Right lobe of liver (tissue), 6 donors: ENCODE data around the gene MRPL17. TPM values are rescaled to one million over a fixed set of nuclear protein-coding genes. Genes with fewer than 3 reads are reported as not detected.

ENCODE experiments used
- ATAC-seq, 4 donors: fragments of 200-7000 bp; cut with Tn5 transposase; one replicate each; pipeline ENCODE4 v1.9.1; 2020; ENCODE audit warnings: mild to moderate bottlenecking in 4 of 4, moderate library complexity in 4 of 4
- DNase-seq, 3 donors: peaks; one replicate each; pipeline ENCODE4 v3.0.0-alpha.2; 2020
- H3K27ac ChIP-seq, 3 donors: fragments of 200-600 bp; one replicate each; pipeline ENCODE4 v1.8.0; 2022
- H3K27me3 ChIP-seq, 2 donors: fragments of 200-600 bp; one replicate each; pipeline ENCODE4 v1.8.0; 2022
- H3K36me3 ChIP-seq, 4 donors: fragments of 200-600 bp; sonication (generic) in 1 of 4; one replicate each; pipeline versions ENCODE4 v1.5.1 to v1.8.0; 2017 to 2022; ENCODE audit warnings: control low read depth in 1 of 4
- H3K4me1 ChIP-seq, 4 donors: fragments of 200-600 bp; sonication (generic) in 1 of 4; one replicate each; pipeline versions ENCODE4 v1.5.1 to v1.8.0; 2017 to 2022; ENCODE audit warnings: control low read depth in 1 of 4
- H3K4me3 ChIP-seq, 3 donors: fragments of 200-600 bp; one replicate each; pipeline ENCODE4 v1.8.0; 2022
- H3K9me3 ChIP-seq, 4 donors: fragments of 200-600 bp; sonication (generic) in 1 of 4; one replicate each; pipeline versions ENCODE4 v1.5.1 to v1.8.0; 2017 to 2022; ENCODE audit warnings: control low read depth in 1 of 4
- CTCF ChIP-seq, 4 donors: fragments of 200-600 bp in 3 of 4; fragments of 450-650 bp in 1 of 4; IDR thresholded peaks; one replicate each; pipeline versions ENCODE4 v1.5.1 to v1.8.0; 2016 to 2022; ENCODE audit warnings: antibody characterized with exemption in 4 of 4, mild to moderate bottlenecking in 2 of 4
- POLR2A ChIP-seq: fragments of 450-650 bp; IDR thresholded peaks from one replicate; pipeline ENCODE4 v1.6.1; 2017; ENCODE audit warnings: antibody characterized with exemption, mild to moderate bottlenecking
- WGBS: methylation state at CpG from one replicate; pipeline ENCODE4 v1.1.6; 2018; ENCODE audit warnings: low coverage, low lambda C conversion rate; ENCODE audit not compliant: insufficient coverage; ENCODE audit errors: missing lambda C conversion rate; 5-methylcytosine and 5-hydroxymethylcytosine counted together
- intact Hi-C, 2 donors: fragments of 100-400 bp; cut with DNase I; formaldehyde crosslinking; loops; one replicate each; pipeline versions ENCODE4 v1.11.2 to v1.14.1; 2022
- total RNA-seq, 6 experiments: library from RNA; depleted of rRNA in 2 of 6; stranded (reverse); fragments of >200 nt in 2 of 6; fragmentation: NEBNext Ultra II Directional in 3 of 6; extraction: Animal tissue kit (Norgen Biotek cat#: 25700) in 3 of 6; gene quantifications; one replicate each; pipeline versions ENCODE4 v1.1.0 to v1.2.4, GENCODE V29; 2016 to 2023
- donor health status: DM: no; HTN: yes; CAD: no.
- donor health status: DM: no; HTN: no; CAD: no.
- donor health status: DM: no; HTN: no; CAD: no.
- donor health status: DM: no; HTN: yes; CAD: no.
- donor health status: DM: no; HTN: yes; CAD: no.

Gene MRPL17
- total RNA-seq, 6 experiments from 2014 or later, result 10.7 to 21.6 (median 17.3) TPM

- TF ChIP-seq CTCF (IDR thresholded peaks at IDR 0.05), result no peak
- no peak for TF ChIP-seq POLR2A
- H3K27ac ChIP-seq, result no peak overlapping the region
- DNase-seq (no peak), ATAC-seq (no peak)
- H3K36me3 ChIP-seq, result no peaks in the 10 kb centered on the region
- WGBS, result 53% methylated on average over 4 of the region's 28 CpGs
- H3K4me1 ChIP-seq, result peaks cover 0 to 17% (median 6%) of the 10 kb centered on the region in 4 donors
- no peaks in the 10 kb centered on the region for H3K27me3 ChIP-seq
- H3K9me3 ChIP-seq, result no peaks in the 10 kb centered on the region
- intact Hi-C loops, result no loop called here
- H3K4me3 ChIP-seq, result peak overlapping the region in 1 of 3 donors; percentile 38
Observed at GRCh38 chr11:6630632-6631291, 52.4 kb downstream of the MRPL17 start.

Other genes starting within 250 kb of the MRPL17 start
- 1,000 to 10,000 TPM; 3,555 to 5,250 (median 4,456) TPM for gene HPX, start 242.4 kb downstream of the MRPL17 start, total RNA-seq
- gene TRIM3, start 209.4 kb downstream of the MRPL17 start, total RNA-seq, result 1 to 10 TPM; 5.0 to 8.9 (median 6.7) TPM
- gene ARFIP2, start 202.0 kb downstream of the MRPL17 start, total RNA-seq, result 10 to 100 TPM; 14.6 to 33.3 (median 23.1) TPM
- gene TIMM10B, start 201.8 kb downstream of the MRPL17 start, total RNA-seq, result 10 to 100 TPM; 10.3 to 33.9 (median 14.1) TPM
- 10 to 100 TPM in 1 of 6 experiments, 1 to 10 TPM in 5; 1.9 to 10.3 (median 6.1) TPM for gene DNHD1, start 186.1 kb downstream of the MRPL17 start, total RNA-seq
- gene RRP8, start 79.7 kb downstream of the MRPL17 start, total RNA-seq, result 10 to 100 TPM; 11.3 to 17.1 (median 14.2) TPM
- 10 to 100 TPM; 33.4 to 79.9 (median 55.0) TPM for gene ILK, start 79.6 kb downstream of the MRPL17 start, total RNA-seq
- 10 to 100 TPM; 47.3 to 81.9 (median 60.4) TPM for gene TAF10, start 71.1 kb downstream of the MRPL17 start, total RNA-seq
- 100 to 1,000 TPM in 2 of 6 experiments, 10 to 100 TPM in 4; 62.5 to 159 (median 81.0) TPM for gene TPP1, start 63.9 kb downstream of the MRPL17 start, total RNA-seq
- gene DCHS1, start 27.5 kb downstream of the MRPL17 start, total RNA-seq, result 1 to 10 TPM; 1.8 to 9.2 (median 4.1) TPM
- under 1 TPM in 1 of 6 experiments, not detected in 5; 0.07 TPM for gene OR2AG2, start 88.6 kb upstream of the MRPL17 start, total RNA-seq
- gene OR2AG1, start 99.7 kb upstream of the MRPL17 start, total RNA-seq, result not detected
- gene OR6A2, start 116.3 kb upstream of the MRPL17 start, total RNA-seq, result under 1 TPM in 2 of 6 experiments, not detected in 4; 0.04 to 0.49 TPM
- not detected for gene OR10A5, start 162.3 kb upstream of the MRPL17 start, total RNA-seq
- not detected for gene OR10A2, start 179.7 kb upstream of the MRPL17 start, total RNA-seq
- not detected for gene OR10A4, start 193.3 kb upstream of the MRPL17 start, total RNA-seq
- not detected for gene OR2D2, start 209.2 kb upstream of the MRPL17 start, total RNA-seq
- not detected for gene OR2D3, start 237.7 kb upstream of the MRPL17 start, total RNA-seq
- 1 to 10 TPM in 1 of 6 experiments, under 1 TPM in 4, not detected in 1; 0.14 to 1.3 (median 0.42) TPM for gene ZNF215, start 243.1 kb upstream of the MRPL17 start, total RNA-seq